SK-N-SH (cell line): ENCODE results near the gene MAN1A1.

Source experiments
- EP300 ChIP-seq, 2 experiments: IDR thresholded peaks; 2 replicates each; pipeline versions ENCODE4 v1.4.0 to v1.6.1; 2012; ENCODE audit warnings: borderline replicate concordance in 1 of 2, low read depth in 1 of 2, low read length in 1 of 2
- EZH2phosphoT487 ChIP-seq: fragments of 200-600 bp; sonication (generic); IDR thresholded peaks from 2 replicates; pipeline ENCODE4 v1.6.1; 2017; ENCODE audit warnings: low read depth, mixed run types, mild to moderate bottlenecking, antibody characterized with exemption, moderate library complexity, borderline replicate concordance
- JUND ChIP-seq: IDR thresholded peaks from 2 replicates; pipeline ENCODE4 v1.4.0; 2012
- NFIC ChIP-seq: IDR thresholded peaks from 2 replicates; pipeline ENCODE4 v1.4.0; 2012; ENCODE audit warnings: borderline replicate concordance
- POLR2AphosphoS5 ChIP-seq: IDR thresholded peaks from 2 replicates; pipeline ENCODE4 v1.6.1; 2012; ENCODE audit warnings: low read depth, low read length
- RFX5 ChIP-seq: IDR thresholded peaks from 2 replicates; pipeline ENCODE4 v1.6.1; 2012; ENCODE audit warnings: mild to moderate bottlenecking, improper control_type of control experiment, low read length
- RXRA ChIP-seq: IDR thresholded peaks from 2 replicates; pipeline ENCODE4 v1.4.0; 2012; ENCODE audit warnings: low read depth, mild to moderate bottlenecking, borderline replicate concordance
- SMC3 ChIP-seq: IDR thresholded peaks from 2 replicates; pipeline ENCODE4 v1.6.1; 2012; ENCODE audit warnings: low read depth, low read length, improper control_type of control experiment
- TCF12 ChIP-seq: IDR thresholded peaks from 2 replicates; pipeline ENCODE4 v1.4.0; 2012
- TF ChIP-seq, protein P1 (sequence below): fragments of 200-600 bp; sonication (generic); IDR thresholded peaks from 2 replicates; pipeline ENCODE4 v1.6.1; 2017; ENCODE audit warnings: antibody characterized with exemption, mild to moderate bottlenecking, moderate library complexity
- TF ChIP-seq, protein P2 (sequence below): IDR thresholded peaks from 2 replicates; pipeline ENCODE4; 2012
- TF ChIP-seq, protein P3 (sequence below): IDR thresholded peaks from 2 replicates; pipeline ENCODE4 v1.6.1; 2012; ENCODE audit warnings: mild to moderate bottlenecking, low read depth, low read length, moderate library complexity
- TF ChIP-seq, protein P4 (sequence below): IDR thresholded peaks from 2 replicates; pipeline ENCODE4 v1.4.0; 2012; ENCODE audit warnings: low read depth

DNA sequence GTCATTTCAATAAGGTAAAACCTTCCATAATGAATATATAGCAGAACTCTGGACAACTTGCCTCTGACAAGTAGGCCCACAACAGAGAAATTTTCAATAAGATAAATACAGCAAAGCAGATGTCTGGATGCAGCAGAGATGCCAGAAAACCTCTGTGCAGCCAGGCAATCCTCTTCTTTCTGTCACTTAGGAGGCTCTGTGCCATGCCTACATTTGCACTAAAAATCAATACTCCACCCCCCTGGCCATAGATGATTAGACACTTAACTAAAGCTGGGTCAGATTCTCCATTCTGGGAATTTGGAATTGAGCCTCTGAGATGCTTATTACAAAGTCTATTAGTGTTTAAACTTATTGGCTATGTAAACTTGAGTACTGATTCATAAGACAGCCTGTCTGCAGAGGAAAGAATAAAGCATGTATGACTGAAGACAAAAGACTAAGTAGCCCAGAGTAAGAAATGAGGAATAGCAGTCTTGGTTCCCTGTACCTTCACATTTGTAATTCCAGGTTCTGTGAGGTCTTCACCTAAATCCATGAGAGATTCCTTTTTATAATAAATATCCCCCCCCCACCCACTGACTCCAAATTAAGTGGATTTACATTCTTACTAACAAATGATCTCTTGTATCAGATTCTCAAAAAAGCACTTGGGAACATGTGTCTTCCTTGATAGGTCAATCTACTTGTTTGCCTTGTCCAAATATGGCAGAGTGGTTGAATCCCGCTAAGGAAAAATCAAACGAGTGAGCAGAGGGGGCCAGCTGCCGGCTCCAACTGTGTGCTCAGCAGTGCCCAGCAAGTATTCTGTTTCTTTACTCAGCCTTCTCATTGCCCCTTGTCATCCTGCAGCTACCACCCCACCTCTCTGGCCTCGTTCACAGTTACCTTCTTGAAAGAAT, 20.4 kb downstream of the MAN1A1 start:
- TF ChIP-seq, protein P1, sequence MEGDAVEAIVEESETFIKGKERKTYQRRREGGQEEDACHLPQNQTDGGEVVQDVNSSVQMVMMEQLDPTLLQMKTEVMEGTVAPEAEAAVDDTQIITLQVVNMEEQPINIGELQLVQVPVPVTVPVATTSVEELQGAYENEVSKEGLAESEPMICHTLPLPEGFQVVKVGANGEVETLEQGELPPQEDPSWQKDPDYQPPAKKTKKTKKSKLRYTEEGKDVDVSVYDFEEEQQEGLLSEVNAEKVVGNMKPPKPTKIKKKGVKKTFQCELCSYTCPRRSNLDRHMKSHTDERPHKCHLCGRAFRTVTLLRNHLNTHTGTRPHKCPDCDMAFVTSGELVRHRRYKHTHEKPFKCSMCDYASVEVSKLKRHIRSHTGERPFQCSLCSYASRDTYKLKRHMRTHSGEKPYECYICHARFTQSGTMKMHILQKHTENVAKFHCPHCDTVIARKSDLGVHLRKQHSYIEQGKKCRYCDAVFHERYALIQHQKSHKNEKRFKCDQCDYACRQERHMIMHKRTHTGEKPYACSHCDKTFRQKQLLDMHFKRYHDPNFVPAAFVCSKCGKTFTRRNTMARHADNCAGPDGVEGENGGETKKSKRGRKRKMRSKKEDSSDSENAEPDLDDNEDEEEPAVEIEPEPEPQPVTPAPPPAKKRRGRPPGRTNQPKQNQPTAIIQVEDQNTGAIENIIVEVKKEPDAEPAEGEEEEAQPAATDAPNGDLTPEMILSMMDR, result no peak
- TF ChIP-seq POLR2AphosphoS5 (no peak), RXRA (no peak), SMC3 (no peak), TCF12 (no peak), EZH2phosphoT487 (no peak), RFX5 (no peak), JUND (no peak), EP300 (IDR thresholded peaks at IDR 0.05; ENCODE audit: borderline replicate concordance in 1 of 2, low read depth in 1 of 2, low read length in 1 of 2) (peak in 1 of 2 experiments; percentile 59; a peak in 2 of 4 replicates), NFIC (no peak)
- TF ChIP-seq, protein P2, sequence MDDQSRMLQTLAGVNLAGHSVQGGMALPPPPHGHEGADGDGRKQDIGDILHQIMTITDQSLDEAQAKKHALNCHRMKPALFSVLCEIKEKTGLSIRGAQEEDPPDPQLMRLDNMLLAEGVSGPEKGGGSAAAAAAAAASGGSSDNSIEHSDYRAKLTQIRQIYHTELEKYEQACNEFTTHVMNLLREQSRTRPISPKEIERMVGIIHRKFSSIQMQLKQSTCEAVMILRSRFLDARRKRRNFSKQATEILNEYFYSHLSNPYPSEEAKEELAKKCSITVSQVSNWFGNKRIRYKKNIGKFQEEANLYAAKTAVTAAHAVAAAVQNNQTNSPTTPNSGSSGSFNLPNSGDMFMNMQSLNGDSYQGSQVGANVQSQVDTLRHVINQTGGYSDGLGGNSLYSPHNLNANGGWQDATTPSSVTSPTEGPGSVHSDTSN, result no peak
- TF ChIP-seq, protein P3, sequence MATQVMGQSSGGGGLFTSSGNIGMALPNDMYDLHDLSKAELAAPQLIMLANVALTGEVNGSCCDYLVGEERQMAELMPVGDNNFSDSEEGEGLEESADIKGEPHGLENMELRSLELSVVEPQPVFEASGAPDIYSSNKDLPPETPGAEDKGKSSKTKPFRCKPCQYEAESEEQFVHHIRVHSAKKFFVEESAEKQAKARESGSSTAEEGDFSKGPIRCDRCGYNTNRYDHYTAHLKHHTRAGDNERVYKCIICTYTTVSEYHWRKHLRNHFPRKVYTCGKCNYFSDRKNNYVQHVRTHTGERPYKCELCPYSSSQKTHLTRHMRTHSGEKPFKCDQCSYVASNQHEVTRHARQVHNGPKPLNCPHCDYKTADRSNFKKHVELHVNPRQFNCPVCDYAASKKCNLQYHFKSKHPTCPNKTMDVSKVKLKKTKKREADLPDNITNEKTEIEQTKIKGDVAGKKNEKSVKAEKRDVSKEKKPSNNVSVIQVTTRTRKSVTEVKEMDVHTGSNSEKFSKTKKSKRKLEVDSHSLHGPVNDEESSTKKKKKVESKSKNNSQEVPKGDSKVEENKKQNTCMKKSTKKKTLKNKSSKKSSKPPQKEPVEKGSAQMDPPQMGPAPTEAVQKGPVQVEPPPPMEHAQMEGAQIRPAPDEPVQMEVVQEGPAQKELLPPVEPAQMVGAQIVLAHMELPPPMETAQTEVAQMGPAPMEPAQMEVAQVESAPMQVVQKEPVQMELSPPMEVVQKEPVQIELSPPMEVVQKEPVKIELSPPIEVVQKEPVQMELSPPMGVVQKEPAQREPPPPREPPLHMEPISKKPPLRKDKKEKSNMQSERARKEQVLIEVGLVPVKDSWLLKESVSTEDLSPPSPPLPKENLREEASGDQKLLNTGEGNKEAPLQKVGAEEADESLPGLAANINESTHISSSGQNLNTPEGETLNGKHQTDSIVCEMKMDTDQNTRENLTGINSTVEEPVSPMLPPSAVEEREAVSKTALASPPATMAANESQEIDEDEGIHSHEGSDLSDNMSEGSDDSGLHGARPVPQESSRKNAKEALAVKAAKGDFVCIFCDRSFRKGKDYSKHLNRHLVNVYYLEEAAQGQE, result no peak
- TF ChIP-seq, protein P4, sequence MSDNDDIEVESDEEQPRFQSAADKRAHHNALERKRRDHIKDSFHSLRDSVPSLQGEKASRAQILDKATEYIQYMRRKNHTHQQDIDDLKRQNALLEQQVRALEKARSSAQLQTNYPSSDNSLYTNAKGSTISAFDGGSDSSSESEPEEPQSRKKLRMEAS, result no peak
